HG03139 (cell line): ENCODE measurements around the gene ZSCAN5A.
"Not testable (repeated sequence)": the region's sequence is repeated elsewhere in the genome, so short reads cannot be mapped to it uniquely, and the experiment has no call there.

ENCODE experiments used
- ATAC-seq: cut with Tn5 transposase; IDR thresholded peaks from one replicate; pipeline ENCODE4 v1.9.1; 2021; ENCODE audit not compliant: unreplicated experiment

ZSCAN5A gene

GRCh38 chr19:56217039-56217949, 97.3 kb downstream of the ZSCAN5A start:
- ATAC-seq = no peak

GRCh38 chr19:56211718-56212117, 102.9 kb downstream of the ZSCAN5A start:
- ATAC-seq = no peak

- ATAC-seq = not testable (repeated sequence)
Observed at GRCh38 chr19:56210036-56210435, 104.6 kb downstream of the ZSCAN5A start.

- ATAC-seq = no peak
Observed at GRCh38 chr19:56209091-56209490, 105.5 kb downstream of the ZSCAN5A start.

GRCh38 chr19:56207581-56207980, 107.1 kb downstream of the ZSCAN5A start:
- not testable (repeated sequence) for ATAC-seq

- ATAC-seq = no peak
Observed at GRCh38 chr19:56201973-56202372, 112.7 kb downstream of the ZSCAN5A start, which contains the start of gene ZSCAN5C. Gene ZSCAN5C, plus strand, starts transcription at chr19:56202273. Its CDS starts 3,641 bp downstream, at chr19:56205914.

GRCh38 chr19:56199687-56200086, 115.0 kb downstream of the ZSCAN5A start:
- ATAC-seq = no peak

- ATAC-seq = not testable (repeated sequence)
Observed at GRCh38 chr19:56197646-56198045, 117.0 kb downstream of the ZSCAN5A start, which contains the start of gene ZSCAN5B. Gene ZSCAN5B, minus strand, starts transcription at chr19:56197783. Its CDS starts 4,731 bp downstream, at chr19:56193052.

GRCh38 chr19:56193981-56194640, 120.5 kb downstream of the ZSCAN5A start:
- ATAC-seq = no peak

- no peak for ATAC-seq
Observed at GRCh38 chr19:56191711-56192110, 122.9 kb downstream of the ZSCAN5A start.

- no peak for ATAC-seq
Observed at GRCh38 chr19:56191115-56191514, 123.5 kb downstream of the ZSCAN5A start.

- no peak for ATAC-seq
Observed at GRCh38 chr19:56189785-56190184, 124.9 kb downstream of the ZSCAN5A start.

- no peak for ATAC-seq
Observed at GRCh38 chr19:56177564-56178243, 136.9 kb downstream of the ZSCAN5A start.

GRCh38 chr19:56176881-56177280, 137.8 kb downstream of the ZSCAN5A start:
- no peak for ATAC-seq

GRCh38 chr19:56176310-56176709, 138.3 kb downstream of the ZSCAN5A start:
- ATAC-seq = not testable (repeated sequence)

- ATAC-seq = not testable (repeated sequence)
Observed at GRCh38 chr19:56175861-56176307, 138.8 kb downstream of the ZSCAN5A start, which contains the start of gene GALP. Gene GALP, plus strand, starts transcription at chr19:56176008. Its CDS starts 1,101 bp downstream, at chr19:56177109.

GRCh38 chr19:56174550-56174949, 140.1 kb downstream of the ZSCAN5A start:
- ATAC-seq = no peak

GRCh38 chr19:56174086-56174485, 140.6 kb downstream of the ZSCAN5A start:
- no peak for ATAC-seq
